Measurements from ENCODE around the gene NEU1. TPM values are rescaled to one million over a fixed set of nuclear protein-coding genes. Genes with fewer than 3 reads are reported as not detected.

NEU1 gene
- total and polyA plus RNA-seq, 2 donors (not counting 1 experiment from before 2014, with no cell fraction given) = 25.3 to 35.1 TPM

DNA sequence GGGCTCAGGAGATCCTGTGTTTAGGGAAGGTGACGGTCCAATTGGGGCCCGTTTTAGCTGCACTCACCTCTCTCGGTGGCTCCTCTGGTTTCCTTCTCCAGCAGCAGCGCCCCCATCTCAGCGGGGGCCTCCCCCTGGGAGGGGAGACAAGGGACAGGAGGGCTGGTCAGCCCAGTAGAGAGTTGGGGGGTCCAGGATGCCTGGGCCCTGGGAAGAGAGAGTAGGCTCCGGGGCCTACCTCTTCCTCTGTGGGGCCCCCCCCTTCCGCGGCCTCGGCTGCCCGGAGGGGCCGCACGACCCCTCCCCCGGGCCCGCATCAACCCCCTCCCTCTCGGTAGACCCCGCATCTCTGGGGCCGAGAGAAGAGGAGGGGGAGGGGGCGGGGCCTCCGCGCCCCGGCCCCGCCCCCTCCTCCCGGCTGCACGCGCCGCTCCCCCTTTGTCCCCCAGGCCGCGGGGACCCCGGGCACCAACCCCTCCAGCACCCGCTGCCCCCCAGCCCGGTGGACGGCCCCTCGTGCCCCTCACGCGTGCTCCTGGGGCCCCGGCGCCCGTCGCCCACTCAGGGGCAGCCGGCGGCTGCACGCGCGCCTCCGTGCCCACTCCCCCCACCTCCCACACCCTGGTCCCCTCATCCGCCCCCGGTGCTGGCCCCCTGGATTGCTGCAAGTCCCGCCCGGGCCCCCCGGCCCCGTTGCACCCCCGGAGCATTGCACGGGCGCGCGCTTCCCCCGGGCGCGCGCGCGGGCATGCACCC, 34.4 kb upstream of the NEU1 start:
- no peaks in the 10 kb centered on the region for H3K27me3 Mint-ChIP-seq
- Histone ChIP-seq H3K9me3 (ENCODE audit: control extremely low read depth in 1 of 3, control insufficient read depth in 2 of 3, insufficient read depth in 1 of 3, low read length in 2 of 3) (no peaks in the 10 kb centered on the region), H3K79me2 (ENCODE audit: control insufficient read depth, insufficient read depth, low read length) (peaks cover 4% of the 10 kb centered on the region), H3K27ac (ENCODE audit: low read length in 2 of 2) (peak overlapping the region; percentile 63 to 78), H3K27me3 (replicated peaks in 1 of 4; ENCODE audit: control extremely low read depth in 1 of 4, control insufficient read depth in 3 of 4, insufficient read depth in 4 of 4, low read length in 3 of 4) (no peaks in the 10 kb centered on the region), H3K4me1 (ENCODE audit: control insufficient read depth in 2 of 2, insufficient read depth in 2 of 2, low read length in 2 of 2) (peaks cover 9 to 25% of the 10 kb centered on the region in 2 donors), H3K4me2 (replicated peaks; ENCODE audit: low read depth, low read length, poor library complexity, severe bottlenecking) (peak overlapping the region; percentile 96), H3K4me3 (ENCODE audit: control extremely low read depth in 1 of 5, extremely low read depth in 1 of 5, insufficient read depth in 1 of 5, low read depth in 2 of 5, low read length in 4 of 5) (peak overlapping the region in 4 of 5 experiments; percentile 80 to 100 (median 91)), H3K36me3 (replicated peaks in 1 of 2; ENCODE audit: control extremely low read depth in 1 of 2, control insufficient read depth in 1 of 2, extremely low read depth in 1 of 2, insufficient read depth in 2 of 2, low read length in 1 of 2) (peaks cover 0 to 17% of the 10 kb centered on the region in 2 experiments), H3K9ac (ENCODE audit: low read length) (peak overlapping the region; percentile 95), H2AFZ (ENCODE audit: insufficient read depth, low read depth, low read length, poor library complexity, severe bottlenecking) (peak overlapping the region; percentile 99), H4K20me1 (ENCODE audit: control insufficient read depth, insufficient read depth, low read length, poor library complexity, severe bottlenecking) (no peaks in the 10 kb centered on the region)
- peak overlapping the region; percentile 87 for H3K27ac Mint-ChIP-seq
- no peaks in the 10 kb centered on the region for H3K9me3 Mint-ChIP-seq (ENCODE audit: insufficient read depth)
- WGBS (ENCODE audit: insufficient coverage) = 4% methylated on average over 35 of the region's 62 CpGs
- intact Hi-C loops (cut with micrococcal nuclease) = loop anchor here (1.0 to 5.0 kb wide), 7 partner anchors 34 to 350 kb away; partner anchors contain the start of genes ATP6V1G2, BAG6, CLIC1 and NFKBIL1
- H3K4me1 Mint-ChIP-seq = peaks cover 31% of the 10 kb centered on the region
- ATAC-seq (ENCODE audit: low read depth) (peak; percentile 4), DNase-seq (no peak)
- TF ChIP-seq, protein P1, sequence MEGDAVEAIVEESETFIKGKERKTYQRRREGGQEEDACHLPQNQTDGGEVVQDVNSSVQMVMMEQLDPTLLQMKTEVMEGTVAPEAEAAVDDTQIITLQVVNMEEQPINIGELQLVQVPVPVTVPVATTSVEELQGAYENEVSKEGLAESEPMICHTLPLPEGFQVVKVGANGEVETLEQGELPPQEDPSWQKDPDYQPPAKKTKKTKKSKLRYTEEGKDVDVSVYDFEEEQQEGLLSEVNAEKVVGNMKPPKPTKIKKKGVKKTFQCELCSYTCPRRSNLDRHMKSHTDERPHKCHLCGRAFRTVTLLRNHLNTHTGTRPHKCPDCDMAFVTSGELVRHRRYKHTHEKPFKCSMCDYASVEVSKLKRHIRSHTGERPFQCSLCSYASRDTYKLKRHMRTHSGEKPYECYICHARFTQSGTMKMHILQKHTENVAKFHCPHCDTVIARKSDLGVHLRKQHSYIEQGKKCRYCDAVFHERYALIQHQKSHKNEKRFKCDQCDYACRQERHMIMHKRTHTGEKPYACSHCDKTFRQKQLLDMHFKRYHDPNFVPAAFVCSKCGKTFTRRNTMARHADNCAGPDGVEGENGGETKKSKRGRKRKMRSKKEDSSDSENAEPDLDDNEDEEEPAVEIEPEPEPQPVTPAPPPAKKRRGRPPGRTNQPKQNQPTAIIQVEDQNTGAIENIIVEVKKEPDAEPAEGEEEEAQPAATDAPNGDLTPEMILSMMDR (IDR thresholded peaks at IDR 0.05) = no peak
- TF ChIP-seq EZH2 (IDR thresholded peaks at IDR 0.05; ENCODE audit: borderline replicate concordance, insufficient read depth, low read depth, low read length, poor library complexity, severe bottlenecking) = no peak
- CTCF ChIA-PET = interaction anchor here (1.1 to 1.3 kb wide), 2 partner anchors 61 to 64 kb away, joined by 3 to 5 read pairs; no protein-coding TSS in a partner anchor
- peak overlapping the region; percentile 82 for H3K4me3 Mint-ChIP-seq
- POLR2A ChIA-PET = interaction anchor here (0.6 to 1.7 kb wide), 4 partner anchors 11 to 738 kb away, joined by 3 to 9 read pairs (median 6); partner anchors contain the start of genes DDAH2 and DXO
